GM12891 (cell line): ENCODE results near the gene SYNE2.

Experiments
- POLR2A ChIP-seq: IDR thresholded peaks from 2 replicates; pipeline ENCODE4 v1.6.1; 2011; ENCODE audit warnings: low read depth, low read length, control low read depth
- POLR2AphosphoS5 ChIP-seq: IDR thresholded peaks from 2 replicates; pipeline ENCODE4 v1.6.1; 2011; ENCODE audit warnings: low read depth, low read length, control low read depth
- SPI1 ChIP-seq: IDR thresholded peaks from 2 replicates; pipeline ENCODE4 v1.6.1; 2011; ENCODE audit warnings: low read depth, low read length, control low read depth
- TAF1 ChIP-seq: IDR thresholded peaks from 2 replicates; pipeline ENCODE4 v1.6.1; 2011; ENCODE audit warnings: low read depth, low read length, control low read depth

DNA sequence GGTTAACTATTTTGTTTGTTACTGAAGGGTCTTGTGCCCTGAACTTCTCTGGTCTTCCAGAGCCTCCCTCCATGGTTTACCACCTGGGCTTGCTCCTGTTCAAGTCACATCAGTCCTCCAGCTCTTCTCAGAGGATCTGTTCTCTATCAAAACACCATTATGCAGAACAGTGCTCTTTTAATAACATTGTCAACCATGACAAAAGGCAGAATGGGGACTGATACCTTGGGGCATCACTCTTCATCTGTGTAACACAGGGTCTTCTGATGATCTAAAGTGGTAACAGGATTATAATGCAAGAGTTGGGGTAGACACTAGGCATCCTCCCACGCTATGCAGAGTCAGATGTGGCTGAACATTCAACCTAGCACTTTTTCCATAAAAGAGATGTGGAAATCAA lies 403.0 kb downstream of the SYNE2 start:
- no peak for TF ChIP-seq POLR2A
- TF ChIP-seq TAF1 = no peak
- TF ChIP-seq POLR2AphosphoS5 = no peak
- TF ChIP-seq SPI1 = no peak
